GM19467 (cell line): ENCODE data around the gene UBA52.
"Not testable (repeated sequence)": the region's sequence is repeated elsewhere in the genome, so short reads cannot be mapped to it uniquely, and the experiment has no call there.

Source experiments
- ATAC-seq: cut with Tn5 transposase; IDR thresholded peaks from one replicate; pipeline ENCODE4 v1.9.1; 2021; ENCODE audit warnings: mild to moderate bottlenecking, moderate library complexity; ENCODE audit not compliant: unreplicated experiment

Gene UBA52

GRCh38 chr19:18591735-18592385 is 20.2 kb downstream of the UBA52 start:
- ATAC-seq: no peak

DNA sequence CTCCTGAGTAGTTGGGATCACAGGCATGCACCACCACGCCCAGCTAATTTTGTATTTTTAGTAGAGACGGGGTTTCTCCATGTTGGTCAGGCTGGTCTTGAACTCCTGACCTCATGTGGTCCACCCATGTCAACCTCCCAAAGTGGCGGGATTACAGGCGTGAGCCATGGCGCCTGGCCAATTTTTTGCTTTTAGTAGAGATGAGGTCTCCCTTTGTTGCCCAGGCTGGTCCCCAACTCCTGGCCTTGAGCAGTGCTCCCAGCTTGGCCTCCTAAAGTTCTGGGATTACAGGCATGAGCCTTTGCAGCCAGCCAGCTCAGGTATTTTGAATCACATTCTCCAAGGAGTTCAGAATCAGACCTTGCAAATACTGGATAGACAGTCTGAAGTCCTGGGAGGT is 21.1 kb downstream of the UBA52 start:
- not testable (repeated sequence) for ATAC-seq

- ATAC-seq: no peak
Observed at GRCh38 chr19:18593367-18594095, 21.9 kb downstream of the UBA52 start.

DNA sequence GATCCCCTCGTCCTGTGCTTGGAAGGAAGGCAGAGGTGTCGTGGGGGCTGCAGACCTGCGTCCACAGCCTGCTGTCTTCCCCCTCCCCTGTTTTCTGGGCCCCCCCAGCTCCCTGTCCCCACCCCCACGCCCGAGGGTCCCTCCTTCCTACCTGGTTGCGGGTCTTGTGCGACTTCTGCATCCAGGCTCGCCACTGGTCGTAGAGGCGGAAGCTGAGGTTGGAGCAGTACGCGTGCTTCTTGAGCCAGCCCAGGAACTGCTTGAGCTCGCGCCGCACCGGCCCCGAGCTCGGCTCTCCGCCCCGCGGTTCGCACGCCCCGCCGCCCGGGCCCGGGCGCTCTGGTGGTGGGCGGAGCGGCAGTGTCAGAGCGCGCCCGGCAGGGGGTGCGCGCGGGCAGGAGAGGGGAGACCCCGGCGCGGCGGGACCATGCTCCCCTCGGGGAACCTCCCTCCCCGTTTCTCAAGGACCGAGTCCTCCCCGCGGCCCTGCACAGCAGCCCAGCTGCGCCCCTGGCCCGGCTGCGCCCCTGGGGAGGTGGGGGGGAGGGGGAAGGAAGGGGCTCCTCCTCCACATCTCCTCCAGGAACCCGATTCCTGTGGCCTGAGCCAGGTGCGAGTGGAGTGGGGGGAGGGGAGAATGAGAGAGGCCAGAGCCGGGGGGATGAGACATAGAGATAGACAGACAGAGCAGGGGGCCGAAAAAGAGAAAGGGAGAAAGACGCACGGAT is 22.6 kb downstream of the UBA52 start:
- ATAC-seq: no peak

DNA sequence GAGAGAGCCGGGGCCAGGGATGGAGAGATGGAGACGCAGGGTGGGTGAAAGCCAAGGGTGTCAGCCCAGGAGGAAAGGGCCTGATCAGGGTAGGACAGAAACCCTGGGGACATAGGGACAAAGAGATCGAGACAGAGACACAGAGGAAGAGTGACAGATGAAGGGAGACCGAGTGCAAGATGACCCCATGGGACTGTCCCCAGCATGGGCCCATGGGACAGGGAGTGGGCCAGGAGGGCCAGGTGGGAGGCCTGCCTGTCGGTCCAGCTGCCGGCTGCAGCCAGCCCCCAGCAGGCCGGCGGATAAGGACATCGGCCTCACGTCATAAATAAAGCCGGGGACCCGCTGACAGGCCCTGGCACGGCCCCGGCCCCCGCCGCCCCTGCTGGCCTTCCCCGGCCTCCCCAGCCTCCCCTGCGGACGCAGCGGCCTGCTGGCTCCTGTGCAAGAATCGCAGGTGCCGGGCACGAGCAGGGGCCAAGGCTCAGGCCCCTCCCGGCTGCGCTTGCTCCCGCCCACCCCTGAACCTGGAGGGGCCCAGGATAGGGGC is 23.2 kb downstream of the UBA52 start:
- no peak for ATAC-seq

DNA sequence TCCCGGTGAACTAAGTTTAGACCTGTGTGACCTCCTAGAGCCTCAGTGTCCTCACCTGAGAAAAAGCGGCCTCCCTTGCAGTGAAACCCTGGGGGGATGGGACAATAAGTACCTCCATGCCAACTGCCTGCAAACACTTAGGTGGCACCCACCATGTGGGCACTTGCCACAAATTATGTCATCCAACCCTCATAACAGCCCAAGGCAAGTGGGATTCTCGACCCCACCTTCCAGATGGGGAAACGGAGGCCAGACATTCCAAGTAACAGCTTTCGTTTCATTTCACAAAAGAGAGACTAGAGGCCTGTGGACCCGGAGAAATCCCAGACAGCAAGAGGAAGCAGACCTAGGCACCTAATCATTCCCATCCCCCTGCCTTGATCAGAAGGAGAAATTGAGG is 23.8 kb downstream of the UBA52 start:
- ATAC-seq: no peak

- no peak for ATAC-seq
Observed at GRCh38 chr19:18596752-18597157, 25.1 kb downstream of the UBA52 start.

- no peak for ATAC-seq
Observed at GRCh38 chr19:18597809-18598660, 26.4 kb downstream of the UBA52 start.

- no peak for ATAC-seq
Observed at GRCh38 chr19:18599485-18599884, 27.8 kb downstream of the UBA52 start.

DNA sequence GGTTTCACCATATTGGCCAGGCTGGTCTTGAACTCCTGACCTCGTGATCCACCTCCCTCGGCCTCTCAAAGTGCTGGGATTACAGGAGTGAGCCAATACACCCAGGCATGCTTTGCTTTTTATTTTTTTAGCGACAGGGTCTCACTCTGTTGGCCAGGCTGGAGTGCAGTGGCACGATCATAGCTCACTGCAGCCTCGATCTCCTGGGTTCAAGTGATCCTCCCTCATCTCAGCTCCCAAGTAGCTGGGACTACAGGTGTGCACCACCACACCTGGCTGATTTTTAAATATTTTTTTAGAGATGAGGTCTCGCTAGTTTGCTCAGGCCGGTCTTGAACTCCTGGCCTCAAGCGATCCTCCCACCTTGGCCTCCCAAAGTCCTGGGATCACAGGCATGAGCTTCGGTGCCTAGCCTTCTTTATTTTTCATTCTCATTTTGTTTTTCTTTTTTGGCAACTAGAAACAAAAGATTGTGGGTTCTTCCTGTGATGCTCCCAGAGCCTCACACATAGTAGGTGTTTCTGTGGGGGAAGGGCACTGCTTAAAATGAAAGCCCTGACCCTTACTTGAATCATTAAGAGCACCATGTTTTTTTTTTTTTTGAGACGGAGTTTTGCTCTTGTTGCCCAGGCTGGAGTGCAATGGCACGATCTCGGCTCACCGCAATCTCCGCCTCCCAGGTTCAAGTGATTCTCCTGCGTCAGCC is 29.2 kb downstream of the UBA52 start:
- ATAC-seq: not testable (repeated sequence)

GRCh38 chr19:18601875-18602274 is 30.2 kb downstream of the UBA52 start:
- ATAC-seq: no peak

- no peak for ATAC-seq
Observed at GRCh38 chr19:18603255-18603957, 31.7 kb downstream of the UBA52 start.

GRCh38 chr19:18603958-18604819 is 32.5 kb downstream of the UBA52 start:
- no peak for ATAC-seq

- no peak for ATAC-seq
Observed at GRCh38 chr19:18604820-18605159, 33.1 kb downstream of the UBA52 start.

GRCh38 chr19:18605196-18605545 is 33.5 kb downstream of the UBA52 start:
- no peak for ATAC-seq

GRCh38 chr19:18605546-18606280 is 34.1 kb downstream of the UBA52 start:
- ATAC-seq: no peak

DNA sequence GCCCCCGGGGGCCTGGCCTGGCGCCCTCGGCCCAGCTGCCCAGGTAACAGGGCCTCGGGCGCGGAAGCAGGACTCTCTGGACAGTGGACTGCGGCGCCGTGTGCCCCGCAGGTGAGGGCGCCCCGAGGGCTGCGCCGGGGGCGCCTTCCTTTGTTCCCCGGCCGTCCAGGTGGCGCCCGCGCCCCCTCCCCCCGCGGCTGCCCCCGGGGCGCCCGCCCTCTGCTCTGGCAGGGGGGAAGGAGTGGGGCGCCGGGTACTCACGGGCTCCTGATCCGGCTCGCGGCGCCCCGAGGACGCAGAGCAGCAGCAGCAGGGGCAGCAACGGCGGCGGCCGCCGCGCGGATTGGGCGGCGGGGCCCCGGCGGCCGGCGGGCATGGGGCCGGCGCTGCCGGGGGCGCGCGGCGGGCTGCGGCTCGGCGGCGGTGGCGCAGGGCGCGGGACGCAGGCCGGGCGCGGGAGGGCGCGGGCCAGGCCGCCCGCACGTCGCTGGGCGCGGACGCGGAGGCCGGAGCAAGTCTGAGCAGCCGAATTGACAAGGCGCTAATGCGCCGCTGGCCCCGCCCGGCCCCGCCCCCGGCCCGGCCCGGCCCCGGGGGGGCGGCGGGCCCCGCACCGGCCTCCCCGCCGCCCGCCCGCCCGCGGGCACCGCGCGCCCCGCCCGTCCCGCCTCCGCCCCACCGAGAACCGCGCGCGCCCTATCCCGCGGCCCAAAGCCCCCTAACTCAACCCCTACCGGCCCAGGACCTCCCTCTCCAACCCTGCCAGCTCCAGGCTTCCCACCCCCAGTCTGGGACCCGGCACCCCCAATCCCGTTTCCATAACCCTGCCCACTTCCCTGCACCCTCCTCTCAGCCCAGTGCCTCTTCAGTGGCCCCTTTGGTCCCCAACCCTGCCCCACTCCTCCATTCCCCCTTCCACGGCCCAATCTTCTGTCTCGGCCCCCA is 34.9 kb downstream of the UBA52 start, which contains the start of gene CRLF1:
Gene CRLF1 (minus strand): TSS at position 519 of the 945 bp plus-strand sequence. CDS start 143 bp downstream, at position 376.
- no peak for ATAC-seq
